ENCODE results near the gene C1QTNF9B. TPM values are rescaled to one million over a fixed set of nuclear protein-coding genes. Genes with fewer than 3 reads are reported as not detected.
"Not testable (repeated sequence)": the region's sequence is repeated elsewhere in the genome, so short reads cannot be mapped to it uniquely, and the experiment has no call there.

Gene C1QTNF9B
- total RNA-seq (2022), result not detected in 2 replicates
- Bru-seq, nascent RNA, result not detected
- percentile 18 among the genes with signal in this experiment for BruChase-seq, experiment 1, labeled RNA remaining after a 2-hour chase
- BruChase-seq, experiment 2, labeled RNA remaining after a 6-hour chase, result percentile 22 among the genes with signal in this experiment
- long read RNA-seq, result 0 reads

GRCh38 chr13:23897452-23897919 is at the start of gene C1QTNF9B:
Gene C1QTNF9B, minus strand, starts transcription at chr13:23897502.
- H3K27me3 Mint-ChIP-seq (ENCODE audit: insufficient read depth, unreplicated experiment); H3K4me1 Mint-ChIP-seq (ENCODE audit: low read depth, unreplicated experiment); POLR2A ChIA-PET; H3K27me3 ChIP-seq (replicated peaks; ENCODE audit: control insufficient read depth, insufficient read depth, low read length); H3K9me3 ChIP-seq; intact Hi-C loops (cut with micrococcal nuclease; ENCODE audit: unreplicated experiment); H3K27ac Mint-ChIP-seq (ENCODE audit: unreplicated experiment); H3K9me3 Mint-ChIP-seq (ENCODE audit: unreplicated experiment); CTCF ChIA-PET; H3K36me3 Mint-ChIP-seq (ENCODE audit: insufficient read depth, unreplicated experiment); H3K4me3 Mint-ChIP-seq (ENCODE audit: unreplicated experiment); H3K4me3 ChIP-seq (ENCODE audit: low read depth, low read length); BruUV-seq (replicated peaks); H3K36me3 ChIP-seq (ENCODE audit: control insufficient read depth, insufficient read depth, low read length); DNase-seq: not testable (repeated sequence)
- H3K4me1 ChIP-seq, result peaks cover 12% of the 10 kb centered on the region

GRCh38 chr13:23946900-23947299 is 49.6 kb upstream of the C1QTNF9B start:
- H3K9me3 ChIP-seq, result no peaks in the 10 kb centered on the region
- Mint-ChIP-seq H3K27me3 (ENCODE audit: insufficient read depth, unreplicated experiment) (no peaks in the 10 kb centered on the region), H3K9me3 (ENCODE audit: unreplicated experiment) (no peaks in the 10 kb centered on the region), H3K4me1 (ENCODE audit: low read depth, unreplicated experiment) (no peaks in the 10 kb centered on the region), H3K36me3 (ENCODE audit: insufficient read depth, unreplicated experiment) (no peaks in the 10 kb centered on the region), H3K27ac (ENCODE audit: unreplicated experiment) (no peak overlapping the region), H3K4me3 (ENCODE audit: unreplicated experiment) (no peak overlapping the region)
- intact Hi-C loops (cut with micrococcal nuclease; ENCODE audit: unreplicated experiment), result no loop called here
- CTCF ChIA-PET, result no interaction called here
- POLR2A ChIA-PET, result no interaction called here
- no peaks in the 10 kb centered on the region for H3K27me3 ChIP-seq (replicated peaks; ENCODE audit: control insufficient read depth, insufficient read depth, low read length)
- TF ChIP-seq CTCF (IDR thresholded peaks at IDR 0.05; ENCODE audit: insufficient read depth in 1 of 2, low read depth in 1 of 2, low read length in 1 of 2, severe bottlenecking in 1 of 2, unreplicated experiment in 1 of 2), result no peak
- BruUV-seq (replicated peaks), result no TSS peak
- no peaks in the 10 kb centered on the region for H3K36me3 ChIP-seq (ENCODE audit: control insufficient read depth, insufficient read depth, low read length)
- no peak for DNase-seq
- no peak overlapping the region for H3K4me3 ChIP-seq (ENCODE audit: low read depth, low read length)
- H3K4me1 ChIP-seq, result no peaks in the 10 kb centered on the region

GRCh38 chr13:23946067-23946466 is 48.8 kb upstream of the C1QTNF9B start:
- H3K36me3 ChIP-seq (ENCODE audit: control insufficient read depth, insufficient read depth, low read length), result no peaks in the 10 kb centered on the region
- peaks cover 2% of the 10 kb centered on the region; the same call in 1 of the 2 replicates for H3K9me3 ChIP-seq
- intact Hi-C loops (cut with micrococcal nuclease; ENCODE audit: unreplicated experiment), result no loop called here
- Mint-ChIP-seq H3K4me1 (ENCODE audit: low read depth, unreplicated experiment) (no peaks in the 10 kb centered on the region), H3K27ac (ENCODE audit: unreplicated experiment) (no peak overlapping the region), H3K4me3 (ENCODE audit: unreplicated experiment) (no peak overlapping the region), H3K9me3 (ENCODE audit: unreplicated experiment) (peaks cover under 1% of the 10 kb centered on the region), H3K36me3 (ENCODE audit: insufficient read depth, unreplicated experiment) (no peaks in the 10 kb centered on the region), H3K27me3 (ENCODE audit: insufficient read depth, unreplicated experiment) (no peaks in the 10 kb centered on the region)
- no peaks in the 10 kb centered on the region for H3K4me1 ChIP-seq
- ChIA-PET CTCF (no interaction called here), POLR2A (no interaction called here)
- TF ChIP-seq CTCF (IDR thresholded peaks at IDR 0.05; ENCODE audit: insufficient read depth in 1 of 2, low read depth in 1 of 2, low read length in 1 of 2, severe bottlenecking in 1 of 2, unreplicated experiment in 1 of 2), result no peak
- BruUV-seq (replicated peaks), result no TSS peak
- DNase-seq, result no peak
- no peaks in the 10 kb centered on the region for H3K27me3 ChIP-seq (replicated peaks; ENCODE audit: control insufficient read depth, insufficient read depth, low read length)
- no peak overlapping the region for H3K4me3 ChIP-seq (ENCODE audit: low read depth, low read length)

GRCh38 chr13:23945612-23946011 is 48.3 kb upstream of the C1QTNF9B start:
- DNase-seq, result no peak
- H3K27me3 Mint-ChIP-seq (ENCODE audit: insufficient read depth, unreplicated experiment), result no peaks in the 10 kb centered on the region
- no peak for TF ChIP-seq CTCF (IDR thresholded peaks at IDR 0.05; ENCODE audit: insufficient read depth in 1 of 2, low read depth in 1 of 2, low read length in 1 of 2, severe bottlenecking in 1 of 2, unreplicated experiment in 1 of 2)
- peaks cover 7% of the 10 kb centered on the region; the same call in 1 of the 2 replicates for H3K9me3 ChIP-seq
- H3K36me3 Mint-ChIP-seq (ENCODE audit: insufficient read depth, unreplicated experiment), result no peaks in the 10 kb centered on the region
- no peak overlapping the region for H3K4me3 ChIP-seq (ENCODE audit: low read depth, low read length)
- ChIA-PET POLR2A (no interaction called here), CTCF (no interaction called here)
- no TSS peak for BruUV-seq (replicated peaks)
- peaks cover 5% of the 10 kb centered on the region for H3K9me3 Mint-ChIP-seq (ENCODE audit: unreplicated experiment)
- H3K27me3 ChIP-seq (replicated peaks; ENCODE audit: control insufficient read depth, insufficient read depth, low read length), result no peaks in the 10 kb centered on the region
- H3K36me3 ChIP-seq (ENCODE audit: control insufficient read depth, insufficient read depth, low read length), result no peaks in the 10 kb centered on the region
- no peaks in the 10 kb centered on the region for H3K4me1 Mint-ChIP-seq (ENCODE audit: low read depth, unreplicated experiment)
- H3K27ac Mint-ChIP-seq (ENCODE audit: unreplicated experiment), result no peak overlapping the region
- H3K4me1 ChIP-seq, result no peaks in the 10 kb centered on the region
- intact Hi-C loops (cut with micrococcal nuclease; ENCODE audit: unreplicated experiment), result no loop called here
- H3K4me3 Mint-ChIP-seq (ENCODE audit: unreplicated experiment), result no peak overlapping the region

Measured in Caco-2 (cell line).